Peyer's patch (tissue), 4 donors: ENCODE measurements around the gene ORC1. TPM values are rescaled to one million over a fixed set of nuclear protein-coding genes. Genes with fewer than 3 reads are reported as not detected.

Source experiments
- DNase-seq, 3 donors: peaks; one replicate each; pipeline ENCODE4 v3.0.0-alpha.2; 2017 to 2019
- H3K27ac ChIP-seq, 4 donors: fragments of 200-600 bp; sonication (generic); one replicate each; pipeline ENCODE4 v1.5.1; 2016 to 2019
- H3K27me3 ChIP-seq, 2 donors: fragments of 200-600 bp; sonication (generic); one replicate each; pipeline ENCODE4 v1.5.1; 2019
- H3K36me3 ChIP-seq, 3 donors: fragments of 200-600 bp; sonication (generic); one replicate each; pipeline ENCODE4 v1.5.1; 2016 to 2019
- H3K4me1 ChIP-seq, 4 donors: fragments of 200-600 bp; sonication (generic); one replicate each; pipeline ENCODE4 v1.5.1; 2016 to 2019
- H3K4me3 ChIP-seq, 4 donors: fragments of 200-600 bp; sonication (generic); 1 replicate in 3 of 4; 2 replicates in 1 of 4; pipeline ENCODE4 v1.5.1; 2016 to 2019; ENCODE audit warnings: mild to moderate bottlenecking in 1 of 4
- H3K9me3 ChIP-seq, 4 donors: fragments of 200-600 bp; sonication (generic); one replicate each; pipeline ENCODE4 v1.5.1; 2016 to 2019; ENCODE audit warnings: mild to moderate bottlenecking in 1 of 4
- CTCF ChIP-seq, 6 experiments: fragments of 450-650 bp in 4 of 6; fragments of 200-600 bp in 2 of 6; sonication (generic) in 1 of 6; IDR thresholded peaks; one replicate each; pipeline ENCODE4 v1.5.1; 2017 to 2019; ENCODE audit warnings: antibody characterized with exemption in 6 of 6, mild to moderate bottlenecking in 3 of 6, moderate library complexity in 1 of 6
- POLR2A ChIP-seq, 2 donors: fragments of 450-650 bp; IDR thresholded peaks; one replicate each; pipeline ENCODE4 v1.5.1; 2017; ENCODE audit warnings: antibody characterized with exemption in 2 of 2, mild to moderate bottlenecking in 2 of 2, moderate library complexity in 2 of 2
- total RNA-seq, 4 donors: library from RNA; depleted of rRNA; stranded (reverse); fragments of >200 nt; gene quantifications; one replicate each; pipeline ENCODE4 v1.1.0, GENCODE V29; 2016

The ORC1 gene
- total RNA-seq, 4 donors from 2014 or later = 1.5 to 19.0 (median 3.7) TPM

GRCh38 chr1:52355847-52356505 lies 48.2 kb downstream of the ORC1 start:
- Histone ChIP-seq H3K4me1 (no peaks in the 10 kb centered on the region), H3K9me3 (no peaks in the 10 kb centered on the region), H3K4me3 (no peak overlapping the region), H3K27me3 (no peaks in the 10 kb centered on the region), H3K36me3 (peaks cover 0 to 89% (median 5%) of the 10 kb centered on the region in 3 donors), H3K27ac (no peak overlapping the region)
- TF ChIP-seq POLR2A (IDR thresholded peaks at IDR 0.05) (no peak), CTCF (IDR thresholded peaks at IDR 0.05) (no peak)
- DNase-seq = no peak

- Histone ChIP-seq H3K27me3 (no peaks in the 10 kb centered on the region), H3K4me1 (no peaks in the 10 kb centered on the region), H3K9me3 (no peaks in the 10 kb centered on the region), H3K4me3 (no peak overlapping the region), H3K27ac (no peak overlapping the region), H3K36me3 (peaks cover 0 to 88% (median 5%) of the 10 kb centered on the region in 3 donors)
- no peak for TF ChIP-seq CTCF (IDR thresholded peaks at IDR 0.05)
- TF ChIP-seq POLR2A (IDR thresholded peaks at IDR 0.05) = no peak
- DNase-seq = no peak
Measured at GRCh38 chr1:52355436-52355835, 48.8 kb downstream of the ORC1 start.

GRCh38 chr1:52352690-52353089 lies 51.5 kb downstream of the ORC1 start:
- H3K9me3 ChIP-seq = no peaks in the 10 kb centered on the region
- no peak overlapping the region for H3K4me3 ChIP-seq
- no peak overlapping the region for H3K27ac ChIP-seq
- no peak for DNase-seq
- TF ChIP-seq CTCF (IDR thresholded peaks at IDR 0.05) (no peak), POLR2A (IDR thresholded peaks at IDR 0.05) (no peak)
- no peaks in the 10 kb centered on the region for H3K4me1 ChIP-seq
- H3K36me3 ChIP-seq = peaks cover 0 to 67% (median 0%) of the 10 kb centered on the region in 3 donors
- no peaks in the 10 kb centered on the region for H3K27me3 ChIP-seq

GRCh38 chr1:52348704-52349300 lies 55.4 kb downstream of the ORC1 start:
- peaks cover 0 to 36% (median 0%) of the 10 kb centered on the region in 3 donors for H3K36me3 ChIP-seq
- no peak overlapping the region for H3K4me3 ChIP-seq
- H3K27me3 ChIP-seq = no peaks in the 10 kb centered on the region
- DNase-seq = no peak
- H3K9me3 ChIP-seq = no peaks in the 10 kb centered on the region
- no peaks in the 10 kb centered on the region for H3K4me1 ChIP-seq
- no peak overlapping the region for H3K27ac ChIP-seq
- TF ChIP-seq POLR2A (IDR thresholded peaks at IDR 0.05) (no peak), CTCF (IDR thresholded peaks at IDR 0.05) (no peak)

- peaks cover 0 to 21% (median 0%) of the 10 kb centered on the region in 3 donors for H3K36me3 ChIP-seq
- TF ChIP-seq POLR2A (IDR thresholded peaks at IDR 0.05) (no peak), CTCF (IDR thresholded peaks at IDR 0.05) (no peak)
- H3K4me1 ChIP-seq = no peaks in the 10 kb centered on the region
- no peak overlapping the region for H3K27ac ChIP-seq
- DNase-seq = no peak
- no peaks in the 10 kb centered on the region for H3K27me3 ChIP-seq
- no peaks in the 10 kb centered on the region for H3K9me3 ChIP-seq
- no peak overlapping the region for H3K4me3 ChIP-seq
Measured at GRCh38 chr1:52346653-52347052, 57.6 kb downstream of the ORC1 start.
